CD14-positive monocyte (primary cell): ENCODE results near the gene ACO2. TPM values are rescaled to one million over a fixed set of nuclear protein-coding genes. Genes with fewer than 3 reads are reported as not detected.
A peak's percentile ranks its signal among the peaks of the same experiment; 100 is the strongest.

Source experiments
- DNase-seq, 3 donors: peaks; one replicate each; pipeline ENCODE4 v3.0.0-alpha.2; 2011 to 2022
- H2AFZ ChIP-seq: 2 replicates; pipeline ENCODE4 v1.6.0; 2012; ENCODE audit warnings: mild to moderate bottlenecking, low read depth, low read length, inconsistent platforms; ENCODE audit not compliant: insufficient read depth, poor library complexity, severe bottlenecking
- H3K27ac ChIP-seq, 2 donors: 1 replicate in 1 of 2; 2 replicates in 1 of 2; pipeline ENCODE4 v1.5.1; 2012 to 2013; ENCODE audit warnings: low read length in 2 of 2, control low read depth in 1 of 2, inconsistent platforms in 1 of 2, low read depth in 1 of 2, mild to moderate bottlenecking in 1 of 2
- H3K27me3 ChIP-seq, 2 donors: one replicate each; pipeline versions ENCODE4 v1.6.0 to v1.6.1; 2011 to 2013; ENCODE audit warnings: low read length in 2 of 2; ENCODE audit not compliant: control insufficient read depth in 2 of 2, insufficient read depth in 2 of 2
- H3K36me3 ChIP-seq, 2 donors: replicated peaks in 1 of 2; 1 replicate in 1 of 2; 2 replicates in 1 of 2; pipeline versions ENCODE4 v1.5.1 to v1.6.1; 2012 to 2013; ENCODE audit warnings: low read length in 2 of 2, control low read depth in 1 of 2, inconsistent platforms in 1 of 2, mild to moderate bottlenecking in 1 of 2; ENCODE audit not compliant: insufficient read depth in 2 of 2, control insufficient read depth in 1 of 2
- H3K4me1 ChIP-seq, 2 donors: 1 replicate in 1 of 2; 2 replicates in 1 of 2; pipeline versions ENCODE4 v1.5.1 to v1.6.1; 2012 to 2013; ENCODE audit warnings: low read length in 2 of 2, control low read depth in 1 of 2, inconsistent platforms in 1 of 2, mild to moderate bottlenecking in 1 of 2, moderate library complexity in 1 of 2; ENCODE audit not compliant: insufficient read depth in 2 of 2, control insufficient read depth in 1 of 2
- H3K4me2 ChIP-seq: replicated peaks from 2 replicates; pipeline ENCODE3; 2012; ENCODE audit warnings: low read length, moderate library complexity, mild to moderate bottlenecking; ENCODE audit not compliant: poor library complexity, severe bottlenecking; ENCODE audit errors: extremely low read depth
- H3K4me3 ChIP-seq, 3 experiments: fragments of 200-600 bp in 1 of 3; sonication (generic) in 1 of 3; replicated peaks in 1 of 3; 1 replicate in 2 of 3; 2 replicates in 1 of 3; pipeline ENCODE4 v1.5.1; 2011 to 2013; ENCODE audit warnings: low read length in 3 of 3, mild to moderate bottlenecking in 3 of 3, control low read depth in 2 of 3, low read depth in 2 of 3, inconsistent platforms in 1 of 3, moderate library complexity in 1 of 3
- H3K79me2 ChIP-seq: 2 replicates; pipeline ENCODE4 v1.6.0; 2012; ENCODE audit warnings: mild to moderate bottlenecking, control low read depth, inconsistent platforms, low read length, moderate library complexity; ENCODE audit not compliant: insufficient read depth
- H3K9ac ChIP-seq: 2 replicates; pipeline ENCODE4 v1.6.0; 2017; ENCODE audit warnings: low read length, mild to moderate bottlenecking; ENCODE audit not compliant: insufficient read depth, poor library complexity, severe bottlenecking
- H3K9me3 ChIP-seq, 2 donors: replicated peaks in 1 of 2; 1 replicate in 1 of 2; 2 replicates in 1 of 2; pipeline versions ENCODE4 v1.5.1 to v1.6.1; 2012 to 2013; ENCODE audit warnings: low read length in 2 of 2, control low read depth in 1 of 2; ENCODE audit not compliant: control insufficient read depth in 1 of 2, insufficient read depth in 1 of 2
- H4K20me1 ChIP-seq: 2 replicates; pipeline ENCODE4 v1.6.0; 2012; ENCODE audit warnings: mild to moderate bottlenecking, low read length, control low read depth, moderate library complexity; ENCODE audit not compliant: insufficient read depth
- H3K27ac Mint-ChIP-seq, 7 donors: one replicate each; pipeline ENCODE4 v1.8.0; 2020; ENCODE audit warnings: mild to moderate bottlenecking in 7 of 7, mixed read lengths in 7 of 7, moderate library complexity in 6 of 7, inconsistent platforms in 2 of 7
- H3K27me3 Mint-ChIP-seq, 3 donors: one replicate each; pipeline ENCODE4 v1.8.0; 2021 to 2022; ENCODE audit warnings: low read depth in 3 of 3, mild to moderate bottlenecking in 3 of 3, mixed read lengths in 3 of 3, moderate library complexity in 3 of 3, inconsistent platforms in 1 of 3
- H3K36me3 Mint-ChIP-seq, 2 donors: one replicate each; pipeline ENCODE4 v1.8.0; 2020; ENCODE audit warnings: mixed read lengths in 2 of 2, inconsistent platforms in 1 of 2, mild to moderate bottlenecking in 1 of 2
- H3K4me1 Mint-ChIP-seq: one replicate; pipeline ENCODE4 v1.8.0; 2020; ENCODE audit warnings: mild to moderate bottlenecking, mixed read lengths
- H3K4me3 Mint-ChIP-seq, 2 donors: one replicate each; pipeline ENCODE4 v1.8.0; 2020; ENCODE audit warnings: mild to moderate bottlenecking in 2 of 2, mixed read lengths in 2 of 2, moderate library complexity in 1 of 2
- H3K9me3 Mint-ChIP-seq, 7 donors: one replicate each; pipeline ENCODE4 v1.8.0; 2020 to 2022; ENCODE audit warnings: mixed read lengths in 7 of 7, mild to moderate bottlenecking in 6 of 7, moderate library complexity in 6 of 7, inconsistent platforms in 2 of 7
- CTCF ChIP-seq: fragments of 200-600 bp; IDR thresholded peaks from one replicate; pipeline ENCODE4 v1.8.0; 2022; ENCODE audit warnings: antibody characterized with exemption, mild to moderate bottlenecking
- WGBS: methylation state at CpG from one replicate; pipeline ENCODE4 v1.1.5; 2013; ENCODE audit warnings: missing lambda C conversion rate; ENCODE audit not compliant: insufficient coverage; 5-methylcytosine and 5-hydroxymethylcytosine counted together
- intact Hi-C, 2 donors: fragments of 100-400 bp; cut with micrococcal nuclease; formaldehyde crosslinking; loops; one replicate each; pipeline versions ENCODE4 v1.15.0 to v1.15.1; 2023
- polyA minus RNA-seq: library from RNA; depleted of rRNA, polyadenylated mRNA; stranded (reverse); fragments of >200 nt; gene quantifications from 2 replicates; pipeline ENCODE4 v1.2.3, GENCODE V29; 2012
- polyA plus RNA-seq, 3 donors: library from polyadenylated mRNA; depleted of rRNA in 1 of 3; unstranded in 2 of 3; stranded (reverse) in 1 of 3; fragments of 300-500 nt in 2 of 3; fragments of >200 nt in 1 of 3; fragmentation: Illumina TruSeq in 2 of 3; gene quantifications; 1 replicate in 2 of 3; 2 replicates in 1 of 3; pipeline ENCODE4 v1.2.3, GENCODE V29; 2012 to 2021
- total RNA-seq, 12 experiments: library from RNA in 1 of 12; stranded (reverse) in 1 of 12; fragments of 120-200 nt in 1 of 12; gene quantifications; one replicate each; pipeline ENCODE4 v1.2.4 and lab custom pipeline; 2013 to 2026; ENCODE audit warnings: mixed read lengths in 6 of 12, inconsistent platforms in 1 of 12

ACO2 gene
- total RNA-seq (2013) = 50.5 TPM
- 10 to 100 TPM; 56.8 to 75.8 (median 64.2) TPM for polyA plus RNA-seq
- polyA minus RNA-seq = 65.7 and 101 TPM in 2 replicates
- total RNA-seq (lab: John Stamatoyannopoulos, UW) = 34.7 to 85.1 (median 64.6) reads per million in 11 experiments

DNA sequence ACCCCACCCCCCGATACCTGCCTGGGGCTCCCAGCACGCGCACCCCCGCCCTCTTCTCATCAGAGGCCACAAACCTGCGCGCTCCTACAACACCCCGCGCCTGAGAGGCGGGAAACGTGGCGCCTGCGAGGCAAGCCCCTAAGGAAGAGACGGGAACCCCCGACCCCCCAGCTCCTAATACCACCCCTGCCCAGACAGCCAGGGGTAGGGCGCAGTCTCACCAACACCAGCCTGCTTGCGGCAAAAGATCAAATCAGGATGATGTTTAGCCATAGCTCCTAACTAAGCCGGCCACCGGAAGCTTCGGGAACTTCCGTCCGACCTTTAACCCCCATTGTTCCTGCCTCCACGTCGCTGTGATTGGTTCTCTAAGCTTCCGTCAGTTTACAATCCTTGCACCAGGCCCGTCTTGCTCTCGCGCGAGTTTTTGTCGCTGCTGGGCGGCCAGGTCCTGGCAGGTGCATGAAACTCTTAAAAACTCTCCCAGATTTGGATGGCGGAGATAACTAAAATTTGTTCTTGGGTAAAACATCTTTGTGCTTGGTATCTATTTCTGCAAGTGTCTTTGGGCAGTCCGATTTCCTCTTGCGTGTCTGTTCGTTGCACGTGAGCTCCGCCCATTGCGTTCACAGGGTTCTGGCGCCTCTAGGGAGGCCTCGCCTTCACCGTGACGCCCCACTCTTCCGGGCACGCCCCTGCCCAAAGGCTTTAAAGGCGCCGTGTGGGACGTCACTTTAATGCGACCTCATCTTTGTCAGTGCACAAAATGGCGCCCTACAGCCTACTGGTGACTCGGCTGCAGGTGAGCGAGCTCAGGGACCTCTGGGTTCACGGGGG is at the start of gene ACO2, which contains the start of gene PHF5A:
TSS of gene ACO2 (plus strand) at position 737 of the 837 bp plus-strand sequence. CDS start at position 767, 30 bp downstream.
TSS of gene PHF5A (minus strand) at position 312 of the 837 bp plus-strand sequence. CDS start at position 273, 39 bp downstream.
- peaks cover 1% of the 10 kb centered on the region for H4K20me1 ChIP-seq
- peak within 1 kb of the TSS; percentile 81 for H2AFZ ChIP-seq
- H3K4me2 ChIP-seq = peak within 1 kb of the TSS; percentile 81
- peaks cover 86% of the 10 kb centered on the region for H3K79me2 ChIP-seq
- H3K4me1 ChIP-seq = peaks cover 16 to 29% of the 10 kb centered on the region in 2 donors
- Mint-ChIP-seq H3K27me3 (no peaks in the 10 kb centered on the region), H3K9me3 (no peaks in the 10 kb centered on the region), H3K27ac (peak within 1 kb of the TSS; percentile 99 to 100 (median 99)), H3K4me1 (peaks cover 27% of the 10 kb centered on the region), H3K36me3 (peaks cover 45 to 54% of the 10 kb centered on the region in 2 donors), H3K4me3 (peak within 1 kb of the TSS; percentile 88 to 96)
- H3K4me3 ChIP-seq = peak within 1 kb of the TSS; percentile 70 to 93 (median 93)
- DNase-seq = peak; percentile 97 to 98 (median 97)
- H3K9me3 ChIP-seq = no peaks in the 10 kb centered on the region
- H3K27me3 ChIP-seq = no peaks in the 10 kb centered on the region
- TF ChIP-seq CTCF = no peak
- peak within 1 kb of the TSS; percentile 95 for H3K9ac ChIP-seq
- peak within 1 kb of the TSS; percentile 94 to 99 for H3K27ac ChIP-seq
- intact Hi-C loops = loop anchor here (1.0 to 10.0 kb wide), 5 partner anchors 20 to 366 kb away; partner anchors contain the start of genes POLR3H (in 1 of the 2), SREBF2 (in 1 of the 2), TEF (in 1 of the 2) and TOB2 (in 1 of the 2)
- H3K36me3 ChIP-seq = peaks cover 41 to 67% of the 10 kb centered on the region in 2 donors
- WGBS = 0% methylated on average over 46 of the region's 51 CpGs

DNA sequence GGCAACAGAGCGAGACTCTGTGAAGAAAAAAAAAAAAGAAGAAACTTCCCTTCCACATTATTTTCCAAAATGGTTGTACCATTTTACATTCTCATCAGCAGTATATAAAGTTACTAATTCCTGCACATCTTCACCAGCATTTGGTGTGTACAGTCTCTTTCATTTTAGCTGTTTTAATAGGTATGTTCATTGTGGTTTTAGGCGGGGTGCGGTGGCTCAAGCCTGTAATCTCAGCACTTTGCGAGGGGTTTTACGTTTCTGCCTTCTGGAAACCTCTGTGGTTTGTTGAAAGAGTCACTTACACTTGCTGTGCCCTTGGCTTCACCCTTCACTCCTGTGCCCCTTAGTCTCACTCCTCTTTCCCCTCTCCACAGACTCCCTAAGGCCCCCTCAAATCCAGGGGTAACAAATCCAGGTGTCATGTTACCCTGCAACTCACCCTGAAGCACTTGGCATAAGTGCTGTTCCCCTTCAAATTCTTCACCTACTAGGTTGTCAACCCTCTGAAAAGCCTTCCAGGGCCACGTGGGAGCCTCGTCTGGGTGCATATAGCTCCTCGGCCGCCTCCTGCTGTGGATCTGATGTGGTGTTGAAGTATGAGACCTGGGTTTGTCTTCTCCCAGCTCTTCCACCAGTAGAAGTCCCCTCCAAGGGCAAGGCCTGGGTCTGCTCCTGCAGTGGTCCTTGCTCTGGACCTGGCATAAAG is 43.1 kb upstream of the ACO2 start:
- no CpG with 5 or more reads among the region's 9 CpGs for whole genome bisulfite sequencing
- Mint-ChIP-seq H3K36me3 (peaks cover 23 to 67% of the 10 kb centered on the region in 2 donors), H3K4me3 (no peak overlapping the region), H3K9me3 (peaks cover 0 to 3% (median 0%) of the 10 kb centered on the region in 7 donors), H3K27ac (peak overlapping the region in 3 of 7 donors; percentile 2 to 73 (median 11)), H3K4me1 (no peaks in the 10 kb centered on the region), H3K27me3 (no peaks in the 10 kb centered on the region)
- TF ChIP-seq CTCF = no peak
- H3K9me3 ChIP-seq = no peaks in the 10 kb centered on the region
- H3K4me3 ChIP-seq = no peak overlapping the region
- H3K79me2 ChIP-seq = no peaks in the 10 kb centered on the region
- H3K4me2 ChIP-seq = no peak overlapping the region
- H3K36me3 ChIP-seq = peaks cover 20 to 49% of the 10 kb centered on the region in 2 donors
- H4K20me1 ChIP-seq = no peaks in the 10 kb centered on the region
- no peak overlapping the region for H3K9ac ChIP-seq
- H3K4me1 ChIP-seq = no peaks in the 10 kb centered on the region
- intact Hi-C loops = no loop called here
- no peaks in the 10 kb centered on the region for H3K27me3 ChIP-seq
- no peak overlapping the region for H3K27ac ChIP-seq
- H2AFZ ChIP-seq = no peak overlapping the region
- DNase-seq = no peak
